Inflammatory macrophage (primary cell): Measurements from ENCODE around the gene NPDC1.
"Not testable (repeated sequence)": the region's sequence is repeated elsewhere in the genome, so short reads cannot be mapped to it uniquely, and the experiment has no call there.

Experiments
- DNase-seq, 2 donors: peaks; one replicate each; pipeline ENCODE4 v3.0.0-alpha.2; 2020 to 2022

The NPDC1 gene

GRCh38 chr9:137039611-137040366 is 6.2 kb downstream of the NPDC1 start:
- no peak for DNase-seq

- no peak for DNase-seq
Observed at GRCh38 chr9:137038916-137039315, 7.1 kb downstream of the NPDC1 start.

GRCh38 chr9:137037483-137037882 is 8.5 kb downstream of the NPDC1 start:
- no peak for DNase-seq

- DNase-seq: no peak
Observed at GRCh38 chr9:137037035-137037434, 8.9 kb downstream of the NPDC1 start.

GRCh38 chr9:137035937-137036336 is 10.0 kb downstream of the NPDC1 start:
- no peak for DNase-seq

- DNase-seq: no peak
Observed at GRCh38 chr9:137035507-137035834, 10.5 kb downstream of the NPDC1 start.

GRCh38 chr9:137034709-137035506 is 11.1 kb downstream of the NPDC1 start:
- DNase-seq: peak; percentile 79 to 87

- DNase-seq: peak; percentile 22 to 41
Observed at GRCh38 chr9:137034039-137034708, 11.8 kb downstream of the NPDC1 start.

- DNase-seq: not testable (repeated sequence)
Observed at GRCh38 chr9:137033481-137033880, 12.5 kb downstream of the NPDC1 start.

GRCh38 chr9:137032858-137033257 is 13.1 kb downstream of the NPDC1 start:
- peak; percentile 90 to 92 for DNase-seq

GRCh38 chr9:137031904-137032640 is 13.9 kb downstream of the NPDC1 start, which contains the start of gene FUT7:
Gene FUT7 (minus strand): TSS chr9:137032088. CDS start chr9:137031991, 97 bp downstream.
- peak; percentile 23 to 48 for DNase-seq

GRCh38 chr9:137030538-137031527 is 15.1 kb downstream of the NPDC1 start:
- peak; percentile 60 to 76 for DNase-seq

GRCh38 chr9:137030006-137030405 is 16.0 kb downstream of the NPDC1 start:
- DNase-seq: peak in 1 of 2 donors; percentile 34

GRCh38 chr9:137029058-137029936 is 16.7 kb downstream of the NPDC1 start:
- peak; percentile 77 to 80 for DNase-seq

- DNase-seq: peak; percentile 41 to 78
Observed at GRCh38 chr9:137028263-137029057, 17.5 kb downstream of the NPDC1 start.

- peak in 1 of 2 donors; percentile 38 for DNase-seq
Observed at GRCh38 chr9:137027369-137028262, 18.4 kb downstream of the NPDC1 start, which contains the start of gene ABCA2. Gene ABCA2 (minus strand): TSS chr9:137028237. CDS start chr9:137028140, 97 bp downstream.

- no peak for DNase-seq
Observed at GRCh38 chr9:137026828-137027227, 19.1 kb downstream of the NPDC1 start.

- no peak for DNase-seq
Observed at GRCh38 chr9:137026384-137026783, 19.6 kb downstream of the NPDC1 start.
